Measurements from ENCODE around the gene SLC7A14.

Gene SLC7A14

DNA sequence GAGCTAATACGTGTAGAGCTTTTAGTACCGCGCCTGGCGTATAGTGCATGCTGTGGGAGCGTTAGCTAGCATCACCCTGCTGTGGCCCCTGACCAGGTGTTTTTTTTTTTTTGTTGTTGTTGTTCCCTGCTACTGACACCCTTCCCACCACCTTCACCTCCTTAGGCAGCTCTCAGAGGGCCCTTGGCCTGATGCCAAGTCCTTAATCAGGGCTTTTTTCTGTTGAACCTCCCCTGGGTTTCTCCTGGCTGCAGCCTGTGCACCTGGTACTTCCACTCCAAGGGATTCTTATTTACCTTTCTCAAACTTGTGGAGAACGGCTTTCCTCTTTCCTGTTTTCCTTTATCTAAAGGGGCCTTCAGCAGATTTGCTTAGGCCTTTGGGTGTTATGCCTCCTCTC, 53.3 kb downstream of the SLC7A14 start:
- no peak for DNase-seq

- no peak for DNase-seq
These were observed 54.1 kb downstream of the SLC7A14 start for GRCh38 chr3:170531657-170532335.

DNA sequence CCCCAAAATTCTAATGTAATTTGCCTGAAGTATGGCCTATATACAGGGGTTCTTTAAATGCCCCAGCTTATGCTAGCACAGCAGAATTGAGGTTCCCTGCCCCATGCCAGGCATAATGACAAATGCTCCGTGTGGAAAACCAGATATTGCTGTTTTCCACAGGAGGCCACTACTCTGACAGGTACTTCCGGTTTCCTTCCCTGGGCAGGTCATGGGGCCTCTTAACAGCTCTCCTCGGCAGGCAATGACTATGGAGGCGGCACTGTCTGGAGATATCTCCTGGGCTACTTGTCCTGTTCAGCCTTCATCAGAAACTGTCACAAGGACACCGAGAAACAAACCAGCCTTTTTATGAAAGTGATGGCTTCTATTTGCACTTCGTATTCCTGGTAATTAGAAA, 54.8 kb downstream of the SLC7A14 start:
- no peak for DNase-seq

GRCh38 chr3:170529912-170530311, 56.0 kb downstream of the SLC7A14 start:
- no peak for DNase-seq

DNA sequence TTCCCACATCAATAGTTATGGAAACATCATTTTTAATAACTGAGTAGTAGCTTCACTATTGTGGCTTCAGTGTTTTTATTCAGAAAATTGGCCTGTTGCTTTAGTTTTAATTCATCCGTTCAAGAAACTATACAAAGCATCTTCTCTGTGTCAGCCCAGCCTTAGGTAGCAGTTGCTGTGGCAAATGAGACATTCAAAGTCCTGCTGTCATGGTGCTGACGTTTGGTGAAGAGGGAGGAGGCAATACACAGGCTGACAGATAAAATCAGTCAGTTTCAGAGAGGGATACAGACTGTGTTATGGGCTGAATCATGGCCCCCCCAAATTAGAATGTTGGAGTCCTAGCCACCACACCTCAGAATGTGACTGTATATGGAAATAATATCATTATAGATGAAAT, 56.5 kb downstream of the SLC7A14 start:
- DNase-seq = no peak

DNA sequence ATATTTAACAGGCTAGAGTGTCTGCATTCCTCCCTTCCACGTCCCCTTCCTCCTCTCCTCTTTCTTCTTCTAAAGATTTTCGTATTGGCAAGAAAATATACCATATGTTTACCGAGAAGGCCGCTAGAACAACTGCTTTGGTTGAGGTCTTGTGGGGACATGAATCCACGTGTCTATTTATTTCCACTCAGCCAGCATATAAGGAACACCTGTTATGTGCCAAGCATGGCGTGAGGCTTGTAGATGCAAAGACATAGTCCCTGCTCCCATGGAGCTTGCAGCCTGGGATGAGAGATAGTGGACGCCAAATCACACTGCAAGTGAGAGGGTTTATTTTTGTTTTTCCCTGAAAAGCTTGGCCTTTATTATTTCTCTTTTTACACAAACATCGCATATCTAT, 57.1 kb downstream of the SLC7A14 start:
- no peak for DNase-seq

DNA sequence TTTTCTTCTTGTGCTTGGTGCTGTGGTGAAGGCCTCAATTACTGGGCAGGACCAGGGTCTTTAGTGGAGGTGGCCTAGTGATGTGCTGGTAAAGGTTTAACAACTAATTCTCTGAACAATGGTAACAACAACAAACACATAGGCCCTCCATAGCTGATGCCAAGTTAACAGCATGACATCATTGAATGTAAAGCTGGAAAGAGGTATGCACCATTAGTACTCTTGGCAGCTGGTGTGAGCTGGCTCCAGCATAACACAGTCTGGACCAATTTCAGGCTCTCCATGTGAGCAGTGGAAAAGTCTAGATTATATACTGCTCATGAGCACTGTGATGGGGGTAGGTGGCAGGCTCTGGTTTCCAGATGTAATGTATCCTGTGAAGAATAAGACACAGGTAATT, 61.8 kb downstream of the SLC7A14 start:
- DNase-seq = no peak

DNA sequence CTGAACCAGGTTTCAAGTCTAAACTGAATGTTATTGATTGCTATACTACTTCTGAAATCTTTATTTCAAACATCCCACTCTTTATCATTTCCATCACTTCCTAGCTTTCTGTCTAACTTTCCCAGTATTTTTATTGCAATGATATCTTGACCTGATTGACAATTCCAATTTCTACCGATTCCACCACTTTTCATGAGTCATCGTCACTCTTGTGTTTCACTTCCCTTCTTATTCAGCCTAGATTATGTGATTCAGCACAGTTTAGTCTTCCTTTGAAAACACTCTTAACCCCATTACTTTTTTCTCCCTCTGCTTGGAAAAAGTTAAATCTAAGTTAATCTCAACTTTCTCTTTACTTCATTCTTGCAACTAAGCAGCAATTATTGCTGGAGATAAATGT, 62.6 kb downstream of the SLC7A14 start:
- DNase-seq = no peak

DNA sequence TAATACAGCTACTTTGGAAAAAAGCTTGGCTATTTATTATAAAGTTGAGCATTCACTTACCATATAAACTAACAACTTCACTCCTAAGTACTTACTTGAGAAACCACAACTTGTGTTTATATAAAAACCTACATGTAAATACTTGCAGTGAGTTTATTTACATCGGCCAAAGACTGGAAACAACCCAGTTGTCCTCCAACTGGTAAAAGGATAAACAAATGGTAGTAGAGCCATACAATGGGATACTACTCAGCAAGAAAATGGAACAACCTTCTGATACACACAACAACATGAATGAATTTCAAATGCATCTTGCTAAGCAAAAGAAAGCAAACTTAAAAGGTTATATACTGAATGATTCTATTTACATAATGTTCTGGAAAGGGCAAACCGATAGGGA, 63.7 kb downstream of the SLC7A14 start:
- no peak for DNase-seq

DNA sequence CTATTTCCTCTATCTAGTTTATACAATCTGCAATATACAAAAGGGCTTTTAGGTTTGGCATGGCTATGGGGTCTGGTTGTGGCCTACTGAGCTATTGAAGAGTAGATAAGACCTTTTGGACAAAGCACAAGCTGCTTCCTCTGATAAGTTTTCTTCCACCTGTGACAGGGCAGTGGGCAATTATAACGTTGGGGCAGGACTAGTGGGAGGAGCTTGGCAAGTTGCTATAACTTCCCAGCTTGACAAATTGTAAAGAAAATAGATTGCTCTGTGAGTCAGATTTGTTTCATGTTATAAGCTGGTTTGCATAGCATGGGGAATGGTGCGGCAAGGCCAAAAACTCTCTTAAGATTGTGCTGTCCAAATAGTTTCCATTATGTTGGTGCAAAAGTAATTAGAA, 64.9 kb downstream of the SLC7A14 start:
- no peak for DNase-seq

GRCh38 chr3:170517242-170517945, 68.5 kb downstream of the SLC7A14 start:
- no peak for DNase-seq

GRCh38 chr3:170513642-170514041, 72.2 kb downstream of the SLC7A14 start:
- no peak for DNase-seq

DNA sequence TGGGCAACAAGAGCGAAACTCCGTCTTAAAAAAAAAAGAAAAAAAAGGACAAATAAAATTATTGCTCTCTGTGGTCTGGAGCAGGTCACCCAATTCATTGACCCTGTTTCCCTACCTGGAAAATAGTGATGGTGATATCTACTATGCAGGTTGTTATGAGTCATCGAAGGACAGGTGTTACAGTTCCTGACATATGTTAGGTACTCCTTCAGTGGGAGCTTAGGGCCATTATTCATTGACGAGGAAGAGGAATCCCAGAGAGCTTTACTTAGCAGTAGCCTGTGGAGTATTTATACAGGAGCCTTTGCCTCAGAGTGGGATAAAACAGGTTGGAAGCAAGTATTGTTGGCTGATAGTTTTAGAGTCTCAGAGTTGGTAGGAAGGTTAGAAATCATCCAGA, 74.5 kb downstream of the SLC7A14 start:
- DNase-seq = no peak

DNA sequence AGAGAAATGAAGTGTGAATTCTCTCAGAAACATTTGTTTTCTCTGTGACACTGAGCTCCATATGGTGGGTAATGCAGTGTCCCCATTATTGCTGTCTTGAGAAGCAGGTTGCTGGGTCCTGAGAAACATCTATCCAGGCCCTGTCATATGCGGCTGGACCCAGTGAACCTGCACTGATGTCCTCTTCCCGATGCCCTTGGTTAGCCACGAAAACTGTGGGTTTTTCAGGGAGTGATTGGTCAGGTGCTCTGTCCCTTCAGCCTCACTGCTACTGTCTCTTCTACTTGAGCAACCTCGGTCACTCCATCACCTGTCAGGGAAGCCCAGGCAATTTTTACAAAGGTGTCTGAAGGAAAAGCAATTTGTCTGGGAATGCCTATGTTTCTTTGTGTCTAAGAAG, 77.0 kb downstream of the SLC7A14 start:
- DNase-seq = no peak

- no peak for DNase-seq
These were observed 77.6 kb downstream of the SLC7A14 start for GRCh38 chr3:170508291-170508690.

- DNase-seq = no peak
These were observed 78.8 kb downstream of the SLC7A14 start for GRCh38 chr3:170507063-170507462.

- DNase-seq = no peak
These were observed 79.3 kb downstream of the SLC7A14 start for GRCh38 chr3:170506556-170506955.

GRCh38 chr3:170502297-170502696, 83.6 kb downstream of the SLC7A14 start:
- no peak for DNase-seq

- DNase-seq = no peak
These were observed 84.9 kb downstream of the SLC7A14 start for GRCh38 chr3:170500995-170501394.

DNA sequence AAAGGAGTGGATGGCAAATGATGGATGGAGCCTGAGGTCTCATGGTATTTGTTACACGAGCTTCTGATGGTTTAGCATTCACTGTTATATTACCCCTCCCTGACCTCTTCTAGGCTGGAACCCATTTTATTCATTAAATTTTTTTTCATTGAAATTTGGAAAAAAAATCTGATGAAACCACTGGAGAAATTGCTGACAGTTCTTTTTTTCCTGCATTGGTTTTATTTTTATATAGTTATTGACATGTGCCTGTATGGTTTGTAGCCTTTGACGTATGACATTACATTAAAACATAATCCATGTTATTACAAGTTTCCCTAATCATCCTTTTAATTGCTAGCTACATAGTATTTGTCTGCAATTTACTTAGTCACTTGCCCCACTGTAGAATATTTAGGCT, 85.4 kb downstream of the SLC7A14 start:
- DNase-seq = no peak

DNA sequence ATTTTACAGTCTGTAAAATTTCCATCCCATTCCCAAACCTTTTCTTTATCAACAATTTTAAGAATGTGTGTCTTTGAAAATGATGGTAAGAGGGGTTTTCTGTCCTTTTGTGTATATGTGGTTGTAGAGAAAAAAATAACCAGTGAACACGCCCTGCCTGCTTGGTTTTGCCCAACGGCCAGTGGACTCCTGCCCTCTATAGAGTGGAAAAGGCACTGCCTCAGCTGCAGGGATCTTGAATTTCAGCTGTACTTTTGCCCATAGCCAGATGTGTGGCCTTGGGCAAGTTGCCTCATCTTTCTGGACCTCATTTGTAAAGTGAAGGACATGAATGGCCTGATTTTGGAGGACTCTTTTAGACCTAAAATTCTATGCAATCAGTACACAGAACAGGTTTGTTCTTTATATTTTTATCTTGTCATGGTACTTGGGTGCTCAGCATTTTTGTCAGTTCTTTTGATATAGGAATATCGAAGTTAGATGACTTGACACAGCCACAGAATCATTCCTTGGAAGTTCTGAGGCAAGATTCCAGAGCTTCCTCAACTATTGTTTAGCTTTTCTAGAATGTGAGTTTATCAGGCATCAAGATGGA, 86.2 kb downstream of the SLC7A14 start:
- DNase-seq = peak; percentile 41 to 66

- DNase-seq = no peak
These were observed 88.4 kb downstream of the SLC7A14 start for GRCh38 chr3:170497207-170498095.

DNA sequence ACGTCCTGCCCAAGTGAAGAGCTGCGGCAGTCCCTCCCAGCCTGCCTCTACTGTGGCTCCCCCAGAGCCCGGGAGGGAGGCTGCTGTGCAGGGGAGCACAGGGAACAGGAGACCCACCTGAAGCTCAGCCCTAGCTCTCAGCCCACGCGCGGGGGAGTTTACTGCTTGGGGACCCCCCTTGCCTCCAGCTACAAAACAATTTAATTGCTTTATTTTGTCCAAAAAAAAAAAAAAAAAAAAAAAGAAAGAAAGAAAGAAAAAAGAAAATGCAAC, 89.1 kb downstream of the SLC7A14 start:
- DNase-seq = no peak

All from hippocampal formation (tissue), 2 donors.